Measurements from ENCODE around the gene UPP2. TPM values are rescaled to one million over a fixed set of nuclear protein-coding genes. Genes with fewer than 3 reads are reported as not detected.

The UPP2 gene
- total and polyA plus RNA-seq, 2 donors (not counting 1 experiment from before 2014, with no cell fraction given): not detected

GRCh38 chr2:158102446-158102845 is 770 bp downstream of the UPP2 start:
- no peak overlapping the region for H3K27ac Mint-ChIP-seq
- no peak overlapping the region for H3K4me3 ChIP-seq (ENCODE audit: control extremely low read depth in 1 of 5, extremely low read depth in 1 of 5, insufficient read depth in 1 of 5, low read depth in 2 of 5, low read length in 4 of 5)

GRCh38 chr2:158103411-158104012 is 1.8 kb downstream of the UPP2 start:
- Histone ChIP-seq H3K9ac (ENCODE audit: low read length) (no peak overlapping the region), H4K20me1 (ENCODE audit: control insufficient read depth, insufficient read depth, low read length, poor library complexity, severe bottlenecking) (no peaks in the 10 kb centered on the region), H3K4me1 (ENCODE audit: control insufficient read depth in 2 of 2, insufficient read depth in 2 of 2, low read length in 2 of 2) (no peaks in the 10 kb centered on the region), H3K79me2 (ENCODE audit: control insufficient read depth, insufficient read depth, low read length) (no peaks in the 10 kb centered on the region), H3K9me3 (ENCODE audit: control extremely low read depth in 1 of 3, control insufficient read depth in 2 of 3, insufficient read depth in 1 of 3, low read length in 2 of 3) (no peaks in the 10 kb centered on the region), H3K4me2 (replicated peaks; ENCODE audit: low read depth, low read length, poor library complexity, severe bottlenecking) (no peak overlapping the region), H3K36me3 (replicated peaks in 1 of 2; ENCODE audit: control extremely low read depth in 1 of 2, control insufficient read depth in 1 of 2, extremely low read depth in 1 of 2, insufficient read depth in 2 of 2, low read length in 1 of 2) (no peaks in the 10 kb centered on the region), H2AFZ (ENCODE audit: insufficient read depth, low read depth, low read length, poor library complexity, severe bottlenecking) (no peak overlapping the region), H3K4me3 (ENCODE audit: control extremely low read depth in 1 of 5, extremely low read depth in 1 of 5, insufficient read depth in 1 of 5, low read depth in 2 of 5, low read length in 4 of 5) (no peak overlapping the region), H3K27me3 (replicated peaks in 1 of 4; ENCODE audit: control extremely low read depth in 1 of 4, control insufficient read depth in 3 of 4, insufficient read depth in 4 of 4, low read length in 3 of 4) (no peaks in the 10 kb centered on the region), H3K27ac (ENCODE audit: low read length in 2 of 2) (no peak overlapping the region)
- Mint-ChIP-seq H3K9me3 (ENCODE audit: insufficient read depth) (no peaks in the 10 kb centered on the region), H3K27ac (no peak overlapping the region), H3K4me1 (no peaks in the 10 kb centered on the region), H3K27me3 (no peaks in the 10 kb centered on the region), H3K4me3 (no peak overlapping the region)
- ATAC-seq (ENCODE audit: low read depth) (no peak), DNase-seq (no peak)
- ChIA-PET POLR2A (no interaction called here), CTCF (no interaction called here)
- intact Hi-C loops (cut with micrococcal nuclease): no loop called here
- 90% methylated on average over 1 of the region's 3 CpGs for WGBS (ENCODE audit: insufficient coverage)
- TF ChIP-seq CTCF (IDR thresholded peaks at IDR 0.05) (no peak), EZH2 (IDR thresholded peaks at IDR 0.05; ENCODE audit: borderline replicate concordance, insufficient read depth, low read depth, low read length, poor library complexity, severe bottlenecking) (no peak)

More at GRCh38 chr2:158102446-158102845, 770 bp downstream of the UPP2 start:
- intact Hi-C loops (cut with micrococcal nuclease): no loop called here
- CTCF ChIA-PET: no interaction called here
- H3K79me2 ChIP-seq (ENCODE audit: control insufficient read depth, insufficient read depth, low read length): no peaks in the 10 kb centered on the region
- H3K4me1 ChIP-seq (ENCODE audit: control insufficient read depth in 2 of 2, insufficient read depth in 2 of 2, low read length in 2 of 2): no peaks in the 10 kb centered on the region
- H2AFZ ChIP-seq (ENCODE audit: insufficient read depth, low read depth, low read length, poor library complexity, severe bottlenecking): no peak overlapping the region
- H3K4me2 ChIP-seq (replicated peaks; ENCODE audit: low read depth, low read length, poor library complexity, severe bottlenecking): no peak overlapping the region
- no CpG with 5 or more reads among the region's 1 CpG for WGBS (ENCODE audit: insufficient coverage)
- DNase-seq: no peak
- no peaks in the 10 kb centered on the region for H3K27me3 ChIP-seq (replicated peaks in 1 of 4; ENCODE audit: control extremely low read depth in 1 of 4, control insufficient read depth in 3 of 4, insufficient read depth in 4 of 4, low read length in 3 of 4)
- no peak for TF ChIP-seq CTCF (IDR thresholded peaks at IDR 0.05)
- no peak for TF ChIP-seq EZH2 (IDR thresholded peaks at IDR 0.05; ENCODE audit: borderline replicate concordance, insufficient read depth, low read depth, low read length, poor library complexity, severe bottlenecking)
- H4K20me1 ChIP-seq (ENCODE audit: control insufficient read depth, insufficient read depth, low read length, poor library complexity, severe bottlenecking): no peaks in the 10 kb centered on the region
- H3K4me1 Mint-ChIP-seq: no peaks in the 10 kb centered on the region
- no peak overlapping the region for H3K4me3 Mint-ChIP-seq
- H3K27me3 Mint-ChIP-seq: no peaks in the 10 kb centered on the region
- H3K36me3 ChIP-seq (replicated peaks in 1 of 2; ENCODE audit: control extremely low read depth in 1 of 2, control insufficient read depth in 1 of 2, extremely low read depth in 1 of 2, insufficient read depth in 2 of 2, low read length in 1 of 2): no peaks in the 10 kb centered on the region
- H3K9me3 Mint-ChIP-seq (ENCODE audit: insufficient read depth): no peaks in the 10 kb centered on the region
- no peak for ATAC-seq (ENCODE audit: low read depth)
- H3K27ac ChIP-seq (ENCODE audit: low read length in 2 of 2): no peak overlapping the region
- no peaks in the 10 kb centered on the region for H3K9me3 ChIP-seq (ENCODE audit: control extremely low read depth in 1 of 3, control insufficient read depth in 2 of 3, insufficient read depth in 1 of 3, low read length in 2 of 3)
- no peak overlapping the region for H3K9ac ChIP-seq (ENCODE audit: low read length)
- POLR2A ChIA-PET: no interaction called here
